Measurements from ENCODE around the gene ST3GAL4. TPM values are rescaled to one million over a fixed set of nuclear protein-coding genes. Genes with fewer than 3 reads are reported as not detected.

The ST3GAL4 gene
- total RNA-seq, 1 experiment from 2014 or later = 46.2 TPM

DNA sequence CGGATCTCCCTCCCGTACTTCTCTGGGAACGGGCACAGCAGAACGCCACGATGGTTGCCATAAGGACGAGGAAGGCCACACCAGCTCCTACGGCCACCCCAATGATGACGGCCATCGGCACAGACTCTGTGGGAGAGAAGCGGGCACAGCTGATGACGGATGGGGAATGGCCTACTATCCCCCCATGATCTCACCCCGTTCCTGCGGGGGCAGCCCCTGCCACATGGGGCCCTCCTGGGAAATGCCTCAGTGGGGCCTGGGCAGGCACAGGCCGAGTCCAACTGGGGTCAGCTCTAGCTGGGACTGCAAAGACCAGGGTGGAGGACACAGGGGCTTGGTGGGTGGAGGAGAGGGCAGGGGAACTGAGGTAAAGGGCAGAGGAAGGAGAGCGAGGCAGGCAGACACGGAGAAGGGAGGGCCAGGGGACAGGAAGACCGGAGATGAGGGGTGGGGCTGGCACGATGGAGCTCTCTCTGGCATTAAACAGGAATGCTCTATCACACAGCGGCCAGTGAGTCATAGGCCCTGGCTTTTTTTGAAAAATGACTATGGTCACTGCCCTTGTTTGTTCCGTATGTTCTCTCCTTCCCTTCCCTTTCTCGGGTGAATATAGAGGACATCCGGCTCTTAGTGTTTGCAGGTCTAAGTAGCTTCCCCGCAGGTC lies 76.0 kb downstream of the ST3GAL4 start:
- H3F3A ChIP-seq (ENCODE audit: insufficient read depth, low read depth) = peaks cover 16% of the 10 kb centered on the region; the same call in 1 of the 2 replicates
- intact Hi-C loops (cut with micrococcal nuclease; ENCODE audit: unreplicated experiment) = loop anchor here (2.0 to 10.0 kb wide), 2 partner anchors 25 to 87 kb away; no protein-coding TSS in a partner anchor
- no peaks in the 10 kb centered on the region for H3K36me3 ChIP-seq (ENCODE audit: low read depth)
- peaks cover 25% of the 10 kb centered on the region for H3K4me1 ChIP-seq (replicated peaks; ENCODE audit: insufficient read depth)
- no peaks in the 10 kb centered on the region for H4K20me1 ChIP-seq (ENCODE audit: insufficient read depth)
- no peak for TF ChIP-seq EZH2 (IDR thresholded peaks at IDR 0.05; ENCODE audit: low read depth)
- TF ChIP-seq CTCF (conservative IDR thresholded peaks at IDR 0.05) = no peak
- peak; percentile 68 to 84 for DNase-seq
- peak overlapping the region; percentile 68 for H3K27ac ChIP-seq
- POLR2A ChIA-PET (ENCODE audit: unreplicated experiment) = no interaction called here
- peak overlapping the region; percentile 60 for H3K4me2 ChIP-seq
- no peaks in the 10 kb centered on the region for H3K27me3 ChIP-seq (ENCODE audit: insufficient read depth, low read depth)
- H2AFZ ChIP-seq = peak overlapping the region; percentile 58; the same call in 1 of the 2 replicates
- CTCF ChIA-PET = interaction anchor here (0.5 to 1.2 kb wide), 3 partner anchors 9 to 545 kb away, joined by 3 to 8 read pairs (median 3); no protein-coding TSS in a partner anchor
- H3K9me2 ChIP-seq (ENCODE audit: insufficient read depth) = no peaks in the 10 kb centered on the region
- no peaks in the 10 kb centered on the region for H3K79me2 ChIP-seq (ENCODE audit: low read depth)
- H3K4me3 ChIP-seq = no peak overlapping the region
- no peaks in the 10 kb centered on the region for H3K9me3 ChIP-seq (ENCODE audit: insufficient read depth, low read depth)
- BruUV-seq (replicated peaks) = no TSS peak

DNA sequence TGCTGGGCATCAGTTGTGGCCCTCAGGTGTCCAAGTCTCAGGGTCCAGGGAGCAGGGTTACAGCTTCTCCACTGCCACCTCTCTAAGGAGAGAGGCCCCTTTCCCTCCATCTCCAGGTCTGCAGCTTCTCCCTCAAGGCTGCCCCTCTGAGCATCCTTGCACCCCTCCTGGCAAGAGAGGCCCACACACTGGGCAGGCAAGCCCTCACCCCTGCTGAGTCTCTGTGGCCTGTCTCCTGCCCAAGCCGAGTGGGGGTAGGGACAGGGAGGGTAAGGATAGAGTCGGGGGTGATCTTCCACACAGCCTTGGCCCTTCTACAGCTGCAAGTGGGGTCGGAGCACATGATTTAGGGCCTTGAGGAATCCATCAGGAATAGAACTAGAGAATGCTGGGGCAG lies 76.6 kb downstream of the ST3GAL4 start:
- no peak for TF ChIP-seq EZH2 (IDR thresholded peaks at IDR 0.05; ENCODE audit: low read depth)
- no peak for TF ChIP-seq CTCF (conservative IDR thresholded peaks at IDR 0.05)
- intact Hi-C loops (cut with micrococcal nuclease; ENCODE audit: unreplicated experiment) = loop anchor here (10.0 kb wide), 1 partner anchor 87 kb away; no protein-coding TSS in a partner anchor

GRCh38 chr11:126432525-126432924 lies 77.0 kb downstream of the ST3GAL4 start:
- Histone ChIP-seq H3K9me2 (ENCODE audit: insufficient read depth) (no peaks in the 10 kb centered on the region), H3K9me3 (ENCODE audit: insufficient read depth, low read depth) (no peaks in the 10 kb centered on the region), H4K20me1 (ENCODE audit: insufficient read depth) (no peaks in the 10 kb centered on the region), H3K4me2 (peak overlapping the region; percentile 60; the same call in 1 of the 2 replicates), H3K4me1 (replicated peaks; ENCODE audit: insufficient read depth) (peaks cover 25% of the 10 kb centered on the region), H3F3A (ENCODE audit: insufficient read depth, low read depth) (peaks cover 23% of the 10 kb centered on the region; the same call in 1 of the 2 replicates), H3K79me2 (ENCODE audit: low read depth) (no peaks in the 10 kb centered on the region), H2AFZ (no peak overlapping the region), H3K27ac (peak overlapping the region; percentile 68), H3K27me3 (ENCODE audit: insufficient read depth, low read depth) (no peaks in the 10 kb centered on the region), H3K4me3 (no peak overlapping the region), H3K36me3 (ENCODE audit: low read depth) (0 out of 2 replicates have a peak, but pooled peaks cover 5% of the 10 kb centered on the region)
- DNase-seq = no peak
- intact Hi-C loops (cut with micrococcal nuclease; ENCODE audit: unreplicated experiment) = loop anchor here (10.0 kb wide), 1 partner anchor 88 kb away; no protein-coding TSS in a partner anchor
- CTCF ChIA-PET = interaction anchor here (0.6 to 1.2 kb wide), 2 partner anchors 123 to 1727 kb away, joined by 3 to 4 read pairs; no protein-coding TSS in a partner anchor
- BruUV-seq (replicated peaks) = no TSS peak
- POLR2A ChIA-PET (ENCODE audit: unreplicated experiment) = no interaction called here
- TF ChIP-seq CTCF (conservative IDR thresholded peaks at IDR 0.05) (no peak), EZH2 (IDR thresholded peaks at IDR 0.05; ENCODE audit: low read depth) (no peak)

More for the DNA sequence above, 76.6 kb downstream of the ST3GAL4 start:
- Histone ChIP-seq H3K4me1 (replicated peaks; ENCODE audit: insufficient read depth) (peaks cover 25% of the 10 kb centered on the region), H3K27ac (peak overlapping the region; percentile 68), H3K36me3 (ENCODE audit: low read depth) (0 out of 2 replicates have a peak, but pooled peaks cover 2% of the 10 kb centered on the region), H3K79me2 (ENCODE audit: low read depth) (no peaks in the 10 kb centered on the region), H3F3A (ENCODE audit: insufficient read depth, low read depth) (peaks cover 19% of the 10 kb centered on the region; the same call in 1 of the 2 replicates), H3K9me2 (ENCODE audit: insufficient read depth) (no peaks in the 10 kb centered on the region), H3K4me2 (peak overlapping the region; percentile 60), H3K27me3 (ENCODE audit: insufficient read depth, low read depth) (no peaks in the 10 kb centered on the region), H3K9me3 (ENCODE audit: insufficient read depth, low read depth) (no peaks in the 10 kb centered on the region), H4K20me1 (ENCODE audit: insufficient read depth) (no peaks in the 10 kb centered on the region), H3K4me3 (no peak overlapping the region), H2AFZ (0 out of 2 replicates have a peak overlapping the region, but pooled peaks have one; percentile 58)
- CTCF ChIA-PET = interaction anchor here (0.5 to 1.2 kb wide), 2 partner anchors 122 to 545 kb away, joined by 3 to 8 read pairs; no protein-coding TSS in a partner anchor
- DNase-seq = no peak
- POLR2A ChIA-PET (ENCODE audit: unreplicated experiment) = no interaction called here
- BruUV-seq (replicated peaks) = TSS peak; percentile 49

Data from PC-9 (cell line).